A673 (cell line): ENCODE data around the gene SORBS2. TPM values are rescaled to one million over a fixed set of nuclear protein-coding genes. Genes with fewer than 3 reads are reported as not detected.
A peak's percentile ranks its signal among the peaks of the same experiment; 100 is the strongest.

Source experiments
- BruUV-seq: library from RNA; stranded (reverse); fragments of 400-500 nt; replicated peaks from 2 replicates; lab custom pipeline; 2021; lab: Mats Ljungman, UMichigan
- CTCF ChIA-PET: fragments of 300-600 bp; sonication (Branson Sonifier 250); formaldehyde crosslinking; loops from one replicate; lab custom pipeline; 2022; ENCODE audit warnings: antibody characterized with exemption; lab: Charles Lee
- POLR2A ChIA-PET: fragments of 300-600 bp; sonication (Branson Sonifier 250); formaldehyde crosslinking; loops from one replicate; lab custom pipeline; 2022; ENCODE audit warnings: antibody characterized with exemption; ENCODE audit not compliant: low non-redundant PET; lab: Charles Lee
- DNase-seq: peaks from one replicate; pipeline ENCODE4 v3.0.0-alpha.2; 2015; ENCODE audit warnings: low spot score
- H3K27ac ChIP-seq: fragments of 200-600 bp; sonication (generic); 2 replicates; pipeline ENCODE4 v1.5.1; 2016; ENCODE audit warnings: mixed run types, low read depth, mild to moderate bottlenecking, mixed read lengths, antibody characterized with exemption, low read length; ENCODE audit not compliant: poor library complexity, severe bottlenecking
- H3K27me3 ChIP-seq: fragments of 200-600 bp; sonication (generic); replicated peaks from 2 replicates; pipeline ENCODE4 v1.6.1; 2017; ENCODE audit warnings: mixed run types, low read depth, mild to moderate bottlenecking, mixed read lengths, antibody characterized with exemption, low read length; ENCODE audit not compliant: insufficient read depth, poor library complexity
- H3K36me3 ChIP-seq: fragments of 200-600 bp; sonication (generic); 2 replicates; pipeline ENCODE4 v1.6.1; 2016; ENCODE audit warnings: mixed run types, mild to moderate bottlenecking, mixed read lengths, antibody characterized with exemption, low read length; ENCODE audit not compliant: insufficient read depth, poor library complexity, severe bottlenecking
- H3K4me1 ChIP-seq: fragments of 200-600 bp; sonication (generic); 2 replicates; pipeline ENCODE4 v1.6.1; 2017; ENCODE audit warnings: mixed run types, mild to moderate bottlenecking, mixed read lengths, antibody characterized with exemption, low read length; ENCODE audit not compliant: insufficient read depth, poor library complexity, severe bottlenecking
- H3K4me3 ChIP-seq: fragments of 200-600 bp; sonication (generic); 2 replicates; pipeline ENCODE4 v1.5.1; 2016; ENCODE audit warnings: low read depth, mixed run types, mild to moderate bottlenecking, mixed read lengths, low read length; ENCODE audit not compliant: poor library complexity, severe bottlenecking
- H3K9me3 ChIP-seq: fragments of 200-600 bp; sonication (generic); 2 replicates; pipeline ENCODE4 v1.6.1; 2016; ENCODE audit warnings: mixed run types, low read depth, mild to moderate bottlenecking, mixed read lengths, antibody characterized with exemption, low read length; ENCODE audit not compliant: poor library complexity, severe bottlenecking
- EZH2 ChIP-seq: fragments of 200-600 bp; sonication (generic); IDR thresholded peaks from 2 replicates; pipeline ENCODE4 v1.6.1; 2017; ENCODE audit warnings: borderline replicate concordance, low read depth, mild to moderate bottlenecking, mixed read lengths, antibody characterized with exemption, low read length; ENCODE audit not compliant: poor library complexity, severe bottlenecking
- intact Hi-C: fragments of 100-400 bp; cut with micrococcal nuclease; formaldehyde crosslinking; loops from one replicate; pipeline ENCODE4 v1.10.0; 2022; ENCODE audit not compliant: unreplicated experiment
- total RNA-seq: library from RNA; stranded (reverse); gene quantifications from 2 replicates; pipeline ENCODE4 v1.2.3, GENCODE V29; 2021
- TF ChIP-seq, protein P1 (sequence below): fragments of 300-800, 200-600 bp; sonication (generic); conservative IDR thresholded peaks from 2 replicates; pipeline ENCODE4 v1.5.1; 2017; ENCODE audit warnings: low read depth, mild to moderate bottlenecking, antibody characterized with exemption, low read length, moderate library complexity, mixed read lengths

The SORBS2 gene
- total RNA-seq, 1 experiment from 2014 or later: not detected

DNA sequence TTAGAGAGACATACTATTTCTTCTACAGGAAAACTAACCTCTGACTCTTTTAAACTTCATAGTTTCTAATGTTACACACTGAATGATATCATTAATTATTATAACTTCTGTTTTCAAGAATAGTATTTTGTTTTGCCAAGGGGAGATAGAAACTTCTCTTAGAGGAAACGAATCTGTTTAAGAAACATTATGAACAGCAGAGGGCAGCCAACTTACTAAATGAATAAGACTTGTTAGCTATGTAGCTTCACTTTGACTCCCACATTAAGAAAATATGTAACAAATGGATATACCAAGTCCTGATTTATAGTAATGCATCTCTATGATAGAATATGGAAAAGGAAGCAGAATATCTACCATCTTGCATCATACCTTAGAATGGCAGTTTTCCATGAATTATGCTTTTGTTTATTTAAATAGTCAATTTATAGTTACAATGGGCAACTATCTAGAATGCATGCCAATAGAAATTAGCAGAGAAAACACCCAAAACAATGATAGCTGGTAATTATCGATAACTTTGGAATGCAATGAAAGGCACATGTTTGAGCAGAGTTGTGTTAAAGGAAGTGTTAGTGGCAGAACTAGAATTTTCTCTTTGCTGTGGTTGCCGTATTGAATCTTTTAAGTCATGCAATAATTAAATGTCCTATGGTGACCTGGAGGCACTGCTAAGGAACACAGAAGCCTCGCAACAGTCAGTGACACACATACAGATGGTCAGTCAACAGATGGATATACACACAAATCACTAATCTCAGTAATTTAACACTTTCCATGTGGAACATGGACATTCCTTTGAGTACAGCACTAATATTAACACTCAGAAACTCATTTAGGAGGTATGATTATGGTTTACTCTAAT, 171.0 kb downstream of the SORBS2 start:
- Histone ChIP-seq H3K4me1 (no peaks in the 10 kb centered on the region), H3K9me3 (no peaks in the 10 kb centered on the region), H3K27me3 (peaks cover 11% of the 10 kb centered on the region), H3K27ac (no peak overlapping the region), H3K36me3 (no peaks in the 10 kb centered on the region), H3K4me3 (no peak overlapping the region)
- ChIA-PET CTCF (interaction anchor here (0.7 to 3.6 kb wide), 3 partner anchors 381 to 397 kb away, joined by 6 to 40 read pairs (median 20); no protein-coding TSS in a partner anchor), POLR2A (no interaction called here)
- TF ChIP-seq, protein P1, sequence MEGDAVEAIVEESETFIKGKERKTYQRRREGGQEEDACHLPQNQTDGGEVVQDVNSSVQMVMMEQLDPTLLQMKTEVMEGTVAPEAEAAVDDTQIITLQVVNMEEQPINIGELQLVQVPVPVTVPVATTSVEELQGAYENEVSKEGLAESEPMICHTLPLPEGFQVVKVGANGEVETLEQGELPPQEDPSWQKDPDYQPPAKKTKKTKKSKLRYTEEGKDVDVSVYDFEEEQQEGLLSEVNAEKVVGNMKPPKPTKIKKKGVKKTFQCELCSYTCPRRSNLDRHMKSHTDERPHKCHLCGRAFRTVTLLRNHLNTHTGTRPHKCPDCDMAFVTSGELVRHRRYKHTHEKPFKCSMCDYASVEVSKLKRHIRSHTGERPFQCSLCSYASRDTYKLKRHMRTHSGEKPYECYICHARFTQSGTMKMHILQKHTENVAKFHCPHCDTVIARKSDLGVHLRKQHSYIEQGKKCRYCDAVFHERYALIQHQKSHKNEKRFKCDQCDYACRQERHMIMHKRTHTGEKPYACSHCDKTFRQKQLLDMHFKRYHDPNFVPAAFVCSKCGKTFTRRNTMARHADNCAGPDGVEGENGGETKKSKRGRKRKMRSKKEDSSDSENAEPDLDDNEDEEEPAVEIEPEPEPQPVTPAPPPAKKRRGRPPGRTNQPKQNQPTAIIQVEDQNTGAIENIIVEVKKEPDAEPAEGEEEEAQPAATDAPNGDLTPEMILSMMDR: peak; percentile 60
- TF ChIP-seq EZH2: no peak
- DNase-seq: peak; percentile 69
- no TSS peak for BruUV-seq
- intact Hi-C loops: loop anchor here (2.0 to 5.0 kb wide), 2 partner anchors 380 to 396 kb away; no protein-coding TSS in a partner anchor

DNA sequence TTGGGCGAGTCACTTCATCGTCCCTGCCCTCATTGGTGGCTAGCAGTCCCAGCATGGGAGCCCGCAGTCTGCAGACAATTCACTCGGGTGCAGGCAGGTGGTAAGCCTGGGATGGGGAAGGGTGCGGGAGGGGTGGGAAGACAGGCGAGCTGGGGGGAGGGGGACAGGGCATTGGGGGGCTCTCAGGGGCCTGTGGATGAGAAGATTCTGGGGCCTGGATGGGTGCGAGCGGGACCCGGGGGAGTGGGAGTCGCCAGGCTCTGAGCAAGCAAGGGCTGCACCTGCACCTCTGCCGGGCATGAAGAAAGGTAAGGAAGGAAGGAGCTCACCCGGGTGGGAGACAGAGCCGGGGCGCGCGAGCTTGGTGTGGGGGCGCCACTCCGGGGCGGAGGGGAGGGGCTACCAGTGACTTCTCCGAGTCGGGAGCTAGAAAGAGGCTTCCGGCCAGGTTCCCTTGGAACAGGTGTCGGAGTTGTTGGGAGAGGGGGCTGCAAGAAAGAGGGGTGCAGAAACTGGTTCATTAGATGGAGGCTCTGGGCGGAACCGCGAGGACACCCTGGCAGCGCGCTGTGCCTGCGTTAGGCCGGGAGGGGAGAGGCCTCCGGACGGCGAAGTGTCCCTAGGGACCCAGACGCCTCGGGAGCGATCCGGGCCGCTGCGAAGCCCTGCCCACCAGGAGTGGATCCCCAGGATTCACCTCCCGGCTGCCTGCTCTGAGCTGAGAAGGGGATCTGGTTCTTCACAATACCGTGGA, 173.3 kb downstream of the SORBS2 start:
- no TSS peak for BruUV-seq
- Histone ChIP-seq H3K27me3 (peaks cover under 1% of the 10 kb centered on the region), H3K4me3 (no peak overlapping the region), H3K27ac (no peak overlapping the region), H3K36me3 (no peaks in the 10 kb centered on the region), H3K4me1 (no peaks in the 10 kb centered on the region), H3K9me3 (peaks cover 6% of the 10 kb centered on the region)
- POLR2A ChIA-PET: no interaction called here
- TF ChIP-seq, protein P1: no peak
- TF ChIP-seq EZH2: no peak
- intact Hi-C loops: no loop called here
- CTCF ChIA-PET: interaction anchor here (3.6 kb wide), 1 partner anchor 383 kb away, joined by 40 read pairs; no protein-coding TSS in a partner anchor
- no peak for DNase-seq

DNA sequence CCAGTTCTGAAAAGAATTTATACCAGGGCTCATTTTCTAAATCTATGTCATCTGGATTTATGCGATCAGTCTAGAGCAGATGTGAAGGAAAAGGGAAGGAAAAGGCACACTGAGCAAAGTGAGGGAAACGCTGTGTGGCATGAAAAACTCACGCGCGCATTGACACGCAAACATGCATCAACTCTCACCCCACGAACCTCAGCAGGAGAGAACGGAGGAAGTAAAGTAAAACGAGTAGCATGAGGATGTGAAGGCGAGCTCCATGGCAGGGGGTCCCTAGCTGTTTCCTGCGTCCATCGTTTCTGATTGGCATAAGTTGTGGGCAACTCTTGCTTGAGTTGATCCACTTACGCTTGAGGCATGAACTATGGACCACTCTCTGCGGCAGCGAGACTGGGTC, 173.9 kb downstream of the SORBS2 start:
- Histone ChIP-seq H3K27ac (no peak overlapping the region), H3K27me3 (no peaks in the 10 kb centered on the region), H3K4me1 (no peaks in the 10 kb centered on the region), H3K9me3 (peaks cover 6% of the 10 kb centered on the region), H3K36me3 (no peaks in the 10 kb centered on the region), H3K4me3 (no peak overlapping the region)
- intact Hi-C loops: no loop called here
- DNase-seq: no peak
- ChIA-PET CTCF (no interaction called here), POLR2A (no interaction called here)
- TF ChIP-seq EZH2: no peak
- TF ChIP-seq, protein P1: no peak
- no TSS peak for BruUV-seq
